ENCODE data around the gene ARHGAP23.
A peak's percentile ranks its signal among the peaks of the same experiment; 100 is the strongest.

Gene ARHGAP23

DNA sequence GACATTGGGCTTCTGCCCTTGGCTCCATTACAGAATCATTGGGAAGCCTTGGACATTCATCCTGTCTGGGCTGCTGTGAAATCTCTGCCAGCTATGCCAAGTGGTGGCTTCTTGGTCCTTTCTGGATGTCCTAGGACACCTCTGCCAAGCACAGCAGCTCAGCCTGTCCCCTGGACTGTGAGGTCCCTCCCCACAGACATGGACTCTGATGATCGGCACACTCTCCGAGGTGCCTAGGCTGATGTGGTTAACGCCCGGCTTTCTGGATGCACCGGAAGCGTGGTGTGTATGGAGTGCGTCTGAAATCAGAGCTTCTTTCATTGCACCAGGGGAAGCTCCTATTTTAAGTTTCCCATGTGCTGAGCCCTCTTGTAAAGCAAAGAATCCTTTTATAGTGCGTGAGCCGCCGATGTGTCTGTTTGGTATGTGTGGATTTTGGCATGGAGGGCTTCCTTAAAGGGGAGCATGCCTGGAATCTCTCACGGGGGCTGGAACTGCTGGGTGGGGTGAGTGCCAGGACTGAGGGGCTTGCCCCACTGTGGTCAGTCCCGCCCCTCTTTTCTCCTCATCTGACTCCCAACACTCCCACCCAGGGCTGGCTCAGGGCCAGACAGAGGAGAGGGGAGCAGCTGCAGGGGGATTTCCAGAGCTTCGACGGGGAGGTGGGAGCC lies 7.0 kb upstream of the ARHGAP23 start:
- peaks cover 32% of the 10 kb centered on the region for H3K27me3 ChIP-seq (replicated peaks; ENCODE audit: control insufficient read depth, insufficient read depth, low read length, poor library complexity, severe bottlenecking)
- no peak overlapping the region for H3K4me3 ChIP-seq (ENCODE audit: insufficient read depth, low read depth, low read length, poor library complexity, severe bottlenecking)
- no peaks in the 10 kb centered on the region for H3K36me3 ChIP-seq (ENCODE audit: control insufficient read depth, insufficient read depth, low read length)
- no peak for DNase-seq
- H3K4me1 ChIP-seq (ENCODE audit: control insufficient read depth, insufficient read depth, low read length, poor library complexity, severe bottlenecking): peaks cover 4% of the 10 kb centered on the region
- H3K9me3 ChIP-seq (ENCODE audit: control insufficient read depth, low read length): no peaks in the 10 kb centered on the region
- H3K27ac ChIP-seq (ENCODE audit: insufficient read depth, low read length, poor library complexity, severe bottlenecking): no peak overlapping the region

DNA sequence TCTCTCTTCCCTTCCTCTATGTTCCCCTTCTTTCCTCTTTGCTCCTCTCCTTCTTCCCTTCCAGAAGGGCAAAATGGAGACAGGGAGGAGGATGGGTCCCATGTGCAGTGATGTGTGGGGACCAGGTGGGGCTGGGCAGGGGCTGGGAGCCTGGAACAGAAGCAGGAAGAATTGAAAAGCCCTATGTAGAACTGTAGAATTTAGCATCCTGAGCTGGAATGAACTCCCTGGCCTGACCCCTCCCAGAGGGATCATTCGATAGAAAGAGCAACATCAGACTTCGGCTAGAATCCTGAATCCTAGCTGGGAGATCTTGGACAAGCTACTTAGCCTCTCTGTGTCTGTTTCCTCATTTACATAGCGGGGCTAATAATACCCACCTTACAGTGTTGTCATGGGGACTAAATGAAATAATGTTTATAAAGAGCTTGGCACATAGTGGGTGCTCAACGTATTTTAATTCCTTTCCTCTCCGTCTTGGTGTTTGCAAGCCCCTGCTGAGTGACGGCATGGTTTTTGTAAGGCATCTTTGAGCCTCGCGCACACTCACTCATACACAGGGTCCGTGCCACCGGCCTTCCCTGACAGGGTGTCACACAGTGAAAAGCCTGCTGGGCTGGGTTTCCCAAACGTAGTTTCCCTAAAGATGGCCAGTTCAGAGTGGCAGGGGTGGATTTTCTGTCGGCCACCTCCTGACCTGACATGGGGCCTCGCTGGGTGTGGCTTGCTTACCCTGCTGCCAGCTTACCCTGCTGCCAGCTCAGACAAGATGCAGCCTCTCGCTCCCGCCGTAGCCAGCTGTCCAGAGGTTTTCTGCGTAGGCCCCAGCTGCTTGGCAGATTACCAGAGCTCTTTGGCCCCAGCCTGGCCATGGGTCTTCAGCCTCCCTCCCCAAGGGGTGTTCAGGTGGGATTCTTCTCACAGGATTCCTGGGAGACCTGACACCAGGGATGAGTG lies 6.1 kb upstream of the ARHGAP23 start:
- H3K27me3 ChIP-seq (replicated peaks; ENCODE audit: control insufficient read depth, insufficient read depth, low read length, poor library complexity, severe bottlenecking): peaks cover 32% of the 10 kb centered on the region
- no peak overlapping the region for H3K4me3 ChIP-seq (ENCODE audit: insufficient read depth, low read depth, low read length, poor library complexity, severe bottlenecking)
- DNase-seq: no peak
- H3K9me3 ChIP-seq (ENCODE audit: control insufficient read depth, low read length): no peaks in the 10 kb centered on the region
- no peak overlapping the region for H3K27ac ChIP-seq (ENCODE audit: insufficient read depth, low read length, poor library complexity, severe bottlenecking)
- peaks cover 4% of the 10 kb centered on the region for H3K4me1 ChIP-seq (ENCODE audit: control insufficient read depth, insufficient read depth, low read length, poor library complexity, severe bottlenecking)
- no peaks in the 10 kb centered on the region for H3K36me3 ChIP-seq (ENCODE audit: control insufficient read depth, insufficient read depth, low read length)

DNA sequence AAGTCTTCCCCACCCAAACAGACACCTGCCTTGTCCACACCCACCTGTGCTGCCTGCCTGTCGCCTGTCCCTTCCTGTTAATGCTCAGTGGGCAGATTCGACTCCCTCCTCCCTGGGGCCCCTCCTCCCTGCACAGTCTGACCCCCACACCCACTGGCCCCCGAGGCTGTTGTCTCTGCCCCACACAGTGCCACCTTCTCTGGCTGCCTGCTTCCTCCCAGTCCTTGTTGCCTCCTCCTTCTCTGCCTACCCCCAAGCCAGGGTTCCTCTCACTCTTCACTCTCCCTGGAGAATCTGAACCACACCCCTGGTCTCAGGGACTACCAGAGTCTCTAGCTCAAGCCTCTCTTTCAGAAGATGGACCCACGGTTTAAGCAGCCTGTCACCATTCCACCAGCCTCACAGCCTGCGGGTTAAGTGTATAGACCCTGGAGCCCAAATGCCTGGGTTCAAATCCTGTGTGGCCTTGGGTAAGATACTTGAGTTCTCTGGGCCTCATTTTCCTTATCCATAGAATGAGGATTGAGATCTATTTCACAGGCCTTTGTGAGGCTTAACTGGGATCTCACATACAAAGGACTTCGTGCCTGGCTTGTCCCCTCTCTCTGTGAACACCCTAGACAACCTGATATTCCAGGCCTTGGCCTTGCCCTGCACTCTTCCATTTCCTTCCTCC lies 3.8 kb upstream of the ARHGAP23 start:
- Histone ChIP-seq H3K27ac (ENCODE audit: insufficient read depth, low read length, poor library complexity, severe bottlenecking) (no peak overlapping the region), H3K36me3 (ENCODE audit: control insufficient read depth, insufficient read depth, low read length) (no peaks in the 10 kb centered on the region), H3K4me3 (ENCODE audit: insufficient read depth, low read depth, low read length, poor library complexity, severe bottlenecking) (no peak overlapping the region), H3K4me1 (ENCODE audit: control insufficient read depth, insufficient read depth, low read length, poor library complexity, severe bottlenecking) (peaks cover 11% of the 10 kb centered on the region), H3K27me3 (replicated peaks; ENCODE audit: control insufficient read depth, insufficient read depth, low read length, poor library complexity, severe bottlenecking) (peaks cover 16% of the 10 kb centered on the region), H3K9me3 (ENCODE audit: control insufficient read depth, low read length) (no peaks in the 10 kb centered on the region)
- DNase-seq: no peak

DNA sequence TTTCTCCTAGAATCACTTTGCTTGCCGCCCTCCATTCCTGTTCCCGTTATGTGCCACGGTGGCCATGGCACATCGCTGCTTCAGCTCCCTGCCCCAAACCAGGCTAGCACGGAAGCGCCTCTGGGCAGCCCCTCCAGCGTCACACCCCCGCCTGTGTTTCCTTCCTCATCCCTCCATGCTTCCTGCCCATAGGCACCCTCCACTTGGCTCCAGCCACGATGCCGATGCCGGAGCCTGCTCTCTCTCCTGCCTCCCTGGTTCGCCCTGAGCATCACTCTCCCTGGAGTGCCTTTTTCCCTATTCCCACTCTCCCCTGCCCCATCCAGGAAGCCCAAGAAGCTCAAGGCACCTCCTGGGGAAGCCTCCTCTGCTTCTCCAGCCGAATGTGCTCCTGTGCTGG lies 3.2 kb upstream of the ARHGAP23 start:
- no peak for DNase-seq

DNA sequence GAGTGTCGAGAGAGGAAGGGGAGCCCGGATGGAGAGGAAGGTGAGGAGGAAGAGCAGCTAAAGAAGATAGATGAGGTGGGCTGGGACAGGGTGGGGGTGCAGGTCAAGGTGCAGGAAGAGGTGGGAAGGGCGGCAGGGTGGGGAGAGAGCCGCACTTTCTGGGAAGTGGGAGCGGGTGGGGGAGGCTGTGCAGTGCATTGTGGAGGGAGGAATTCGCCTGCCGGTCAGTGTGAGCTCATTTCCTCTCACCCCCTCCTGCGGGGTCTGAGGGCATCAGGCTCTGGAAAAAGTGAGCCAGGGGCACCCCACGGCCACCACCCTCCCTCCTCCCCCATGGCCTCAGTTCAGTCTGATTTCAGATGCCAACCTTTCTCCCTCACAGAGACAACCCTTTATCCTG lies 2.5 kb upstream of the ARHGAP23 start:
- H3K27ac ChIP-seq (ENCODE audit: insufficient read depth, low read length, poor library complexity, severe bottlenecking): no peak overlapping the region
- H3K9me3 ChIP-seq (ENCODE audit: control insufficient read depth, low read length): no peaks in the 10 kb centered on the region
- no peak for DNase-seq
- H3K4me3 ChIP-seq (ENCODE audit: insufficient read depth, low read depth, low read length, poor library complexity, severe bottlenecking): no peak overlapping the region
- peaks cover 11% of the 10 kb centered on the region for H3K4me1 ChIP-seq (ENCODE audit: control insufficient read depth, insufficient read depth, low read length, poor library complexity, severe bottlenecking)
- H3K27me3 ChIP-seq (replicated peaks; ENCODE audit: control insufficient read depth, insufficient read depth, low read length, poor library complexity, severe bottlenecking): peaks cover 3% of the 10 kb centered on the region
- H3K36me3 ChIP-seq (ENCODE audit: control insufficient read depth, insufficient read depth, low read length): no peaks in the 10 kb centered on the region

More for the DNA sequence above, 3.2 kb upstream of the ARHGAP23 start:
- Histone ChIP-seq H3K36me3 (ENCODE audit: control insufficient read depth, insufficient read depth, low read length) (no peaks in the 10 kb centered on the region), H3K27ac (ENCODE audit: insufficient read depth, low read length, poor library complexity, severe bottlenecking) (no peak overlapping the region), H3K4me3 (ENCODE audit: insufficient read depth, low read depth, low read length, poor library complexity, severe bottlenecking) (no peak overlapping the region), H3K27me3 (replicated peaks; ENCODE audit: control insufficient read depth, insufficient read depth, low read length, poor library complexity, severe bottlenecking) (peaks cover 10% of the 10 kb centered on the region), H3K4me1 (ENCODE audit: control insufficient read depth, insufficient read depth, low read length, poor library complexity, severe bottlenecking) (peaks cover 11% of the 10 kb centered on the region), H3K9me3 (ENCODE audit: control insufficient read depth, low read length) (no peaks in the 10 kb centered on the region)

DNA sequence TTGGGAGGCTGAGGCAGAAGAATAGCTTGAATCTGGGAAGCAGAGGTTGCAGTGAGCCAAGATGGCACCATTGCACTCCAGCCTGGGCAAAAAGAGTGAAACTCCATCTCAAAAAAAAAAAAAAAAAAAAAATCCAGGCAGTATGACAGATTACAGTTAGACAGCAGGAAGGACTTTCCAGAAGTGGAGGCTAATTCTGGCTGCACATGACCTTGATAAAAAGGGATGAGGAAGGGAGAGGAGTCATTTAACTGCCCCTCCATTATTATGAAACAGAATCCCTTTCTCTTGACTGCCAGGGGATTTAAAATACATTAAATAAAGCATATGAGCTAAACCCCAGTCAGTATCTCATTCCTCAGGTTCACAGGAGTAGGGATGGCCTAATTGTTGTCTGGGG lies 1.8 kb upstream of the ARHGAP23 start:
- Histone ChIP-seq H3K4me3 (ENCODE audit: insufficient read depth, low read depth, low read length, poor library complexity, severe bottlenecking) (no peak overlapping the region), H3K27me3 (replicated peaks; ENCODE audit: control insufficient read depth, insufficient read depth, low read length, poor library complexity, severe bottlenecking) (peaks cover 3% of the 10 kb centered on the region), H3K9me3 (ENCODE audit: control insufficient read depth, low read length) (no peaks in the 10 kb centered on the region), H3K4me1 (ENCODE audit: control insufficient read depth, insufficient read depth, low read length, poor library complexity, severe bottlenecking) (peaks cover 11% of the 10 kb centered on the region), H3K36me3 (ENCODE audit: control insufficient read depth, insufficient read depth, low read length) (no peaks in the 10 kb centered on the region), H3K27ac (ENCODE audit: insufficient read depth, low read length, poor library complexity, severe bottlenecking) (no peak overlapping the region)
- no peak for DNase-seq

DNA sequence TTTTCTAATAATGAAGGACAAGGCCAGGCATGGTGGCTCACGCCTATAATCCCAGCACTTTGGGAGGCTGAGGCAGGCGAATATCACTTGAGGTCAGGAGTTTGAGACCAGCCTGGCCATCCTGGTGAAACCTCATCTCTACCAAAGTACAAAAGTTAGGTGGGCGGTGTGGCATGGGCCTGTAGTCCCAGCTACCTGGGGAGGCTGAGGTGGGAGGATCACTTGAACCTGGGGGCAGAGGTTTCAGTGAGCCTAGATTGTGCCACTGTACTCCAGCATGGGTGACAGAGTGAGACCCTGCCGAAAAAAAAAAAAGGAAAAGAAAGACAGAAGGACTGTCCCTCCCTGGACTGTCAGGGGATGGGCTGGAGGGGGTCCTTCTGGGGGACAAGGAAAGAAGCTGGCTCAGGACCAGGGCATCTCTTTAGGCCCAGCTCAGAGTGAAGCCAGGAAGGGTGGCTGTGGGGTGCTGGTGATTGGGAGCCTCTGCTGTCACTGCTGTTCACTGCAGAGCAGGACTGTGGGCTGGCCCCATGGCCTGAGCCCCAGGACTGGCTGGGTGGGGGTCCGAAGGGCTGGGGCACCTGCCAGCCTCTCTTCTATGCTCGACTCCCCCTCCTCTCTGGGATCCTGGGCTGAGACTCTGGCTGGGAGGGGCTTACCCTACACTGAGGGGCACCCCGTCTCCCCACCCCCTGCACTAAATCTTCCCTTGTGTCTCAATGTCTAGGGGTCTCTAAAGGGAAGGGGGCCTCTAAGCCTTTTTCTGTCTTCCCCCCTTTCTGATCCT lies 909 bp upstream of the ARHGAP23 start:
- Histone ChIP-seq H3K4me1 (ENCODE audit: control insufficient read depth, insufficient read depth, low read length, poor library complexity, severe bottlenecking) (peaks cover 11% of the 10 kb centered on the region), H3K4me3 (ENCODE audit: insufficient read depth, low read depth, low read length, poor library complexity, severe bottlenecking) (peak overlapping the region; percentile 43), H3K9me3 (ENCODE audit: control insufficient read depth, low read length) (no peaks in the 10 kb centered on the region), H3K36me3 (ENCODE audit: control insufficient read depth, insufficient read depth, low read length) (no peaks in the 10 kb centered on the region), H3K27ac (ENCODE audit: insufficient read depth, low read length, poor library complexity, severe bottlenecking) (no peak overlapping the region), H3K27me3 (replicated peaks; ENCODE audit: control insufficient read depth, insufficient read depth, low read length, poor library complexity, severe bottlenecking) (peaks cover 3% of the 10 kb centered on the region)
- no peak for DNase-seq

DNA sequence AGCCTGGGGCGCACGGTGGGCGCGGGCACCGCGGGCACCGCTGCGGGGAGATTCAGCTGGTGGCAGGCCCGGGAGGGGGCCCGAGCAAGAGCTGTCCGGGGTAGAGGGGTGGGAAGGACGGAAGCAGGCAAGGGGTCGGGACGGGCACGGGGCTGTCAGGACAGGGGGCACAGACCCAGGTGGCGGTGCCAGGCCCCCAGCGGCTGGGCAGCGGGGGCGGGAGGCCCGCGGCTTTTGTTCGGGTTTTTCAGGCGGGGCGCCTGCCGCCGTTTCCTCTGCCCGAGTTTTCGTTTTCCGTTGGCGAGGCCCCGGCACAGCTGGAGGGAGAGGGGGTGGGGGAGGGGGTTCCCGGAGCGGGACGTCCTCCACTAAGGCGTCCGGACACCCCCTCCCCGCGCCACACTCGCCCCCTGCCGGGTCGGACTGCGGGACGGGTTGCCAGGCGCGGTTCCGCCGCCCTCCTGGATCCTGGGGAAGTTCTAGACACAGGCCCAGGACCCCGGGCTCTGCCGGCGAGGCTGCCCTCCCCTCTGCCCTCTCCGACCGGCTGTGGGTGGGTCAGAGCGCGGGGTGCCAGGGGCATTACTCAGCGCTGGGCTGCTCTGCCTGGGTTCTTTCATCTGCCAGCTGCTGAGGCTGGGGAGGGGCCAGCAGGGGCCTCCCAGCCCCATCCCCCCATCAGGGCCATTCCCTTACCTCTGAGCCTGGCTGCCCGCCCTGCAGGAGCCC lies 543 bp downstream of the ARHGAP23 start:
- H3K27me3 ChIP-seq (replicated peaks; ENCODE audit: control insufficient read depth, insufficient read depth, low read length, poor library complexity, severe bottlenecking): no peaks in the 10 kb centered on the region
- no peak for DNase-seq
- no peaks in the 10 kb centered on the region for H3K36me3 ChIP-seq (ENCODE audit: control insufficient read depth, insufficient read depth, low read length)
- peak overlapping the region; percentile 76 for H3K4me3 ChIP-seq (ENCODE audit: insufficient read depth, low read depth, low read length, poor library complexity, severe bottlenecking)
- H3K9me3 ChIP-seq (ENCODE audit: control insufficient read depth, low read length): no peaks in the 10 kb centered on the region
- H3K27ac ChIP-seq (ENCODE audit: insufficient read depth, low read length, poor library complexity, severe bottlenecking): no peak overlapping the region
- H3K4me1 ChIP-seq (ENCODE audit: control insufficient read depth, insufficient read depth, low read length, poor library complexity, severe bottlenecking): peaks cover 11% of the 10 kb centered on the region

DNA sequence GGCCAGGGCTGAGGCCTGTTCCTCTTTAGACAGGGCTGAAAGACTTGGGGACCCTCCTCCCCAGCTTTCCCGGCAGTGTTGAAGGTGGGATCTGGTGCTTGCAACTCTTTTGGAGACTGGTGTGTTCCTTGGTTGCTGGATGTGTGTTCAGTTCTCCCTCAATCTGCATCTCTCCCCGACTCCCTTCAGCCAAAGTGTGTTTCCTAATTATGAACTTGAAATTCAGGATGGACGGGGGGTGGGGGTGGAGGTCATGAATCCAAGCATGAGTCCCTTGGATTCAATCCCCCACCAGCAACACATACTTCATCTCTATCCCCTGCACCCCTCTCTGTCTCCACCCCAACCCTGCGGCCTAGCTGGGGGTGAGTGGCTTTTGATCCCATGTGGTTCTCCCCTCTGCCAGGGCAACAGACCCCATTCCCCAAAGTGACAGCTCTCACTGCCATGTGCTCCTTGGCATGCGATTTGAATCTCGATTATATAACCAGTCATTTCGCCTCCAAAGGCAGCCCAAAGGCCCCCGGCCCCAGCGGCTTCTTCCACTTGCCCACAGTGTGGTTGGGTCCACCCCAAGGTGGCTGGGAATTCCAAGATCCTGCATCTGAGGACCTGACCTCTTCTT lies 1.3 kb downstream of the ARHGAP23 start:
- Histone ChIP-seq H3K9me3 (ENCODE audit: control insufficient read depth, low read length) (no peaks in the 10 kb centered on the region), H3K4me3 (ENCODE audit: insufficient read depth, low read depth, low read length, poor library complexity, severe bottlenecking) (no peak overlapping the region), H3K27me3 (replicated peaks; ENCODE audit: control insufficient read depth, insufficient read depth, low read length, poor library complexity, severe bottlenecking) (no peaks in the 10 kb centered on the region), H3K27ac (ENCODE audit: insufficient read depth, low read length, poor library complexity, severe bottlenecking) (no peak overlapping the region), H3K4me1 (ENCODE audit: control insufficient read depth, insufficient read depth, low read length, poor library complexity, severe bottlenecking) (peaks cover 11% of the 10 kb centered on the region), H3K36me3 (ENCODE audit: control insufficient read depth, insufficient read depth, low read length) (no peaks in the 10 kb centered on the region)
- DNase-seq: no peak

Measured in effector memory CD4-positive, alpha-beta T cell (primary cell).